Lung (tissue), 12 donors: ENCODE data around the gene ZNF462. TPM values are rescaled to one million over a fixed set of nuclear protein-coding genes. Genes with fewer than 3 reads are reported as not detected.

Source experiments
- ATAC-seq: fragments of 200-7000 bp; cut with Tn5 transposase; one replicate; pipeline ENCODE4 v1.9.1; 2020; ENCODE audit warnings: moderate number of reproducible peaks; ENCODE audit not compliant: insufficient read depth, low FRiP score
- DNase-seq, 3 donors: peaks; one replicate each; pipeline ENCODE4 v3.0.0-alpha.2; 2013 to 2017
- H3K27ac ChIP-seq, 2 donors: one replicate each; pipeline ENCODE4 v1.5.1; 2013; ENCODE audit warnings: mild to moderate bottlenecking in 2 of 2, moderate library complexity in 2 of 2, control low read depth in 1 of 2, inconsistent platforms in 1 of 2, low read depth in 1 of 2, low read length in 1 of 2
- H3K27me3 ChIP-seq, 3 donors: one replicate each; pipeline ENCODE4 v1.5.1; 2013; ENCODE audit warnings: low read length in 2 of 3; ENCODE audit not compliant: control insufficient read depth in 3 of 3, insufficient read depth in 3 of 3
- H3K36me3 ChIP-seq, 4 donors: one replicate each; pipeline ENCODE4 v1.5.1; 2013; ENCODE audit warnings: low read length in 4 of 4, mild to moderate bottlenecking in 1 of 4, moderate library complexity in 1 of 4; ENCODE audit not compliant: control insufficient read depth in 4 of 4, insufficient read depth in 4 of 4
- H3K4me1 ChIP-seq, 5 donors: one replicate each; pipeline ENCODE4 v1.5.1; 2013; ENCODE audit warnings: low read length in 5 of 5, mild to moderate bottlenecking in 2 of 5, moderate library complexity in 1 of 5; ENCODE audit not compliant: control insufficient read depth in 5 of 5, insufficient read depth in 5 of 5
- H3K4me3 ChIP-seq: one replicate; pipeline ENCODE4 v1.5.1; 2013; ENCODE audit warnings: mild to moderate bottlenecking, control low read depth, moderate library complexity
- H3K9ac ChIP-seq, 2 donors: one replicate each; pipeline ENCODE4 v1.5.1; 2013; ENCODE audit warnings: low read length in 2 of 2, control low read depth in 1 of 2; ENCODE audit not compliant: insufficient read depth in 1 of 2
- H3K9me3 ChIP-seq, 4 donors: one replicate each; pipeline ENCODE4 v1.5.1; 2013; ENCODE audit warnings: low read length in 3 of 4, mild to moderate bottlenecking in 1 of 4, moderate library complexity in 1 of 4; ENCODE audit not compliant: control insufficient read depth in 4 of 4, insufficient read depth in 3 of 4
- CTCF ChIP-seq: IDR thresholded peaks from 2 replicates; pipeline ENCODE4 v1.5.1; 2012; ENCODE audit warnings: mild to moderate bottlenecking; ENCODE audit errors: control extremely low read depth, extremely low read depth
- WGBS, 2 donors: extraction: QIAGEN DNeasy Blood & Tissue Kit; methylation state at CpG; one replicate each; pipeline ENCODE4 v1.1.7; 2013; 5-methylcytosine and 5-hydroxymethylcytosine counted together
- polyA plus RNA-seq, 2 donors: library from polyadenylated mRNA; stranded (reverse); fragments of 200-250 nt; gene quantifications; one replicate each; pipeline ENCODE4 v1.2.1, GENCODE V29; 2013
- total RNA-seq, 2 donors: library from RNA; depleted of rRNA in 1 of 2; stranded (reverse); fragments of >200 nt in 1 of 2; gene quantifications; one replicate each; pipeline ENCODE4 v1.2.1, GENCODE V29; 2014 to 2021
- donor health status: control.
- donor health status: control.
- donor health status: Bipolar disorder and iron deficiency.
- donor health status: healthy.
- donor health status: DM: yes; HTN: yes; CAD: no.

The ZNF462 gene
- total and polyA plus RNA-seq, 4 donors = 2.0 to 37.7 (median 19.5) TPM

DNA sequence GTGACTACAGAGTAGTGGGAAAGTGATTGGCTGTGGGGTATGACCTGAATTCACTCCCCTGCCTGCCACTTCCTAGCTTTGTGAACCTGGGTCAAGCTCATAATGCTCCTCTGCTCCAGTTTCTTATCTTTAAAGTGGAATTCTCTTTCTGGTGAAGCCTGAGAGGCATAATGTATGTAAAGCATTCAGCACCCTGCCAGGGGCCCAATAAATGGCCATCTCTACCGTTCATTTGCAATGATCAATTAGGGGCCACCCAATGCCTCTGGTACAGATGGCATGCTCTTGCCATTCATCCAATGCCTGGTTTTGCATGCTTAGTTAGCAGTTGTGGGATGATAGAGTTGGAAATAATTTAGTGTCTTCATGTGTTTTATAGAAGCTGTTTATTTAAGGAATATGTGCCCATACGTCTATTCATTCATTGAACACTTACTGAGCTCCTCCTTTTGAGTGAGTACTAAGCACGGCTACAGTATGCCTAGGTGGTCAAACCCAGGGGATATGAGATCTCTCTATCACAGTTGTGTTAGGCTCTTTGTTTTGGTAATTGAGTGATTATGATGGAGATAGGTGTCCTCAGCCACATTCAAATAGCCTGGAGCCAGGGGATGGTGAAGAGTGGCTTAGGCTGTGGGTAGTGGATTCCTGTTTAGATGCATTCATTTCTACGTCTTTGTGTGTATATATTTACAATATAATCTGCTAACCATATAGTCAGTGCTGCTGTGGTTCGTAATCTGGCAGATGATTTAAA lies 15.3 kb downstream of the ZNF462 start:
- ATAC-seq (no peak), DNase-seq (peak in 1 of 3 donors; percentile 11)
- 71 to 79% methylated on average over 5 of the region's 5 CpGs for WGBS, 2 donors
- Histone ChIP-seq H3K4me1 (peaks cover 21 to 70% (median 47%) of the 10 kb centered on the region in 5 donors), H3K9ac (no peak overlapping the region), H3K36me3 (no peaks in the 10 kb centered on the region), H3K9me3 (no peaks in the 10 kb centered on the region), H3K27ac (peak overlapping the region; percentile 63 to 64), H3K4me3 (no peak overlapping the region), H3K27me3 (no peaks in the 10 kb centered on the region)
- no peak for TF ChIP-seq CTCF

DNA sequence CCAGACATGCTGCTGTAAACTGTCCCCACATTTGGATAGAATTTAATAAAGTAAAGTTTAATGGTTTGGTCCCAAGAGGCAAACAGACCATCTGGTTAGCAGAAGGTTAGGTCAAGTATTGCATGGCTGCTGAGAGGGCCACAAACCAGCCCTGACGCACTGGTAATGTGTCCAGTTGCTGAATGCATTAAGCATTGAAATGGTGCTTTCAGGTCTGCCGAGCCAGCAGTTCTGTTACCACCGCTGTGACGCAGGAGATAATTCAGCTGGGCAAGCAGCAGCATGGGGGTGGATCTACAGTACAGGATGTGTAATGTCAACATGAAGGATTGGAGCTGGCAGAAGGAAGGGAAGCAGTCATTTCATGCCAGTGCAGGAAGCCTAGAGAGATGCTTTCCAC lies 16.0 kb downstream of the ZNF462 start:
- 29 to 46% methylated on average over 4 of the region's 4 CpGs for WGBS, 2 donors
- Histone ChIP-seq H3K9me3 (no peaks in the 10 kb centered on the region), H3K27ac (peak overlapping the region; percentile 64 to 79), H3K4me1 (peaks cover 21 to 72% (median 54%) of the 10 kb centered on the region in 5 donors), H3K4me3 (no peak overlapping the region), H3K36me3 (no peaks in the 10 kb centered on the region), H3K9ac (no peak overlapping the region), H3K27me3 (no peaks in the 10 kb centered on the region)
- no peak for TF ChIP-seq CTCF
- DNase-seq (peak; percentile 87 to 95 (median 90)), ATAC-seq (no peak)

DNA sequence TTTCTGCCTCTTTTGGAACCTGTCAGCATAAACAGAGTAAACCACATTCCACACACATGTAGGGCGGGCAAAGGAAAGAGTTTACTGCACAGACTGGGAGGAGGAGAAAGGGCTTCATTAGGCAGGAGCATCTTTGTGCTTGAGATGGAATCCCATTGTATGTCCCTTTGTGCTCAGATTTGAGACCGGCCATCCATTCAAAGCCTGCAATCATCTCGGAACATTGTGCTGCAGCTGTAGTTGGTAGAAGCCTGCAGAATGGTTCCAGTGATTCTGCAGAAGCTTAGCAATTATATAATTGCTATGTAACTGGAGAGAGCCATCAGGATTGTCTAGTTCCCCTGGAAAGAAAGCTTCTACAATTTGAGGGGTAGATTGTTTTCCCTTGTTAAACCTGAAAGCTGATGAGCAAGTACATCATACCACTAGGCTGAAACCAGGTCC lies 16.5 kb downstream of the ZNF462 start:
- Histone ChIP-seq H3K4me3 (no peak overlapping the region), H3K4me1 (peaks cover 21 to 67% (median 49%) of the 10 kb centered on the region in 5 donors), H3K27ac (peak overlapping the region in 1 of 2 donors; percentile 73), H3K9me3 (no peaks in the 10 kb centered on the region), H3K27me3 (no peaks in the 10 kb centered on the region), H3K36me3 (no peaks in the 10 kb centered on the region), H3K9ac (peak overlapping the region in 1 of 2 donors; percentile 17)
- TF ChIP-seq CTCF = no peak
- DNase-seq = no peak
- no peak for ATAC-seq
- WGBS, 2 donors = 59 to 64% methylated on average over 3 of the region's 3 CpGs

- no peak for DNase-seq
- ATAC-seq = no peak
- TF ChIP-seq CTCF = no peak
- H3K27ac ChIP-seq = peak overlapping the region; percentile 30 to 73
- H3K4me1 ChIP-seq = peaks cover 23 to 63% (median 43%) of the 10 kb centered on the region in 5 donors
- no peaks in the 10 kb centered on the region for H3K27me3 ChIP-seq
- WGBS, 2 donors = 70 to 88% methylated on average over 5 of the region's 5 CpGs
- no peaks in the 10 kb centered on the region for H3K9me3 ChIP-seq
- H3K9ac ChIP-seq = no peak overlapping the region
- H3K36me3 ChIP-seq = no peaks in the 10 kb centered on the region
- H3K4me3 ChIP-seq = no peak overlapping the region
Measured at GRCh38 chr9:106880081-106880480, 17.1 kb downstream of the ZNF462 start.
